HL-60 (cell line): ENCODE data around the gene ZNF302.

Experiments used
- DNase-seq, 2 experiments: peaks; one replicate each; pipeline ENCODE4 v3.0.0-alpha.2; 2010 to 2020; ENCODE audit warnings: low read depth in 1 of 2, low spot score in 1 of 2
- H3K27ac ChIP-seq: fragments of 250-450 bp; sonication (Bioruptor Pico); replicated peaks from 2 replicates; pipeline ENCODE4 v1.5.1; 2020; ENCODE audit warnings: mild to moderate bottlenecking, moderate library complexity
- H3K27me3 ChIP-seq: fragments of 250-450 bp; sonication (Bioruptor Pico); 2 replicates; pipeline ENCODE4 v1.5.1; 2021; ENCODE audit warnings: mild to moderate bottlenecking, moderate library complexity; ENCODE audit not compliant: insufficient read depth, poor library complexity, severe bottlenecking
- H3K4me3 ChIP-seq: replicated peaks from 2 replicates; pipeline ENCODE4 v1.5.1; 2011; ENCODE audit warnings: mild to moderate bottlenecking, control low read depth, low read length; ENCODE audit not compliant: insufficient read depth
- CTCF ChIP-seq: IDR thresholded peaks from one replicate; pipeline ENCODE4 v1.5.1; 2011; ENCODE audit warnings: low read length, control low read depth, inconsistent platforms; ENCODE audit not compliant: insufficient read depth
- GABPA ChIP-seq: IDR thresholded peaks from 2 replicates; pipeline ENCODE4 v1.6.1; 2012; ENCODE audit warnings: low read depth
- POLR2AphosphoS5 ChIP-seq: IDR thresholded peaks from 2 replicates; pipeline ENCODE4 v1.6.1; 2012; ENCODE audit warnings: low read depth
- SPI1 ChIP-seq: IDR thresholded peaks from 2 replicates; pipeline ENCODE4 v1.6.1; 2012; ENCODE audit warnings: low read depth, mild to moderate bottlenecking, borderline replicate concordance
- TF ChIP-seq, protein P1 (sequence below): IDR thresholded peaks from 2 replicates; pipeline ENCODE4 v1.6.1; 2012; ENCODE audit warnings: low read depth; ENCODE audit not compliant: insufficient replicate concordance

The ZNF302 gene

GRCh38 chr19:34725400-34725799, 47.9 kb downstream of the ZNF302 start:
- Histone ChIP-seq H3K27ac (no peak overlapping the region), H3K4me3 (no peak overlapping the region), H3K27me3 (no peaks in the 10 kb centered on the region)
- DNase-seq = no peak
- no peak for TF ChIP-seq GABPA
- no peak for TF ChIP-seq SPI1
- TF ChIP-seq, protein P1, sequence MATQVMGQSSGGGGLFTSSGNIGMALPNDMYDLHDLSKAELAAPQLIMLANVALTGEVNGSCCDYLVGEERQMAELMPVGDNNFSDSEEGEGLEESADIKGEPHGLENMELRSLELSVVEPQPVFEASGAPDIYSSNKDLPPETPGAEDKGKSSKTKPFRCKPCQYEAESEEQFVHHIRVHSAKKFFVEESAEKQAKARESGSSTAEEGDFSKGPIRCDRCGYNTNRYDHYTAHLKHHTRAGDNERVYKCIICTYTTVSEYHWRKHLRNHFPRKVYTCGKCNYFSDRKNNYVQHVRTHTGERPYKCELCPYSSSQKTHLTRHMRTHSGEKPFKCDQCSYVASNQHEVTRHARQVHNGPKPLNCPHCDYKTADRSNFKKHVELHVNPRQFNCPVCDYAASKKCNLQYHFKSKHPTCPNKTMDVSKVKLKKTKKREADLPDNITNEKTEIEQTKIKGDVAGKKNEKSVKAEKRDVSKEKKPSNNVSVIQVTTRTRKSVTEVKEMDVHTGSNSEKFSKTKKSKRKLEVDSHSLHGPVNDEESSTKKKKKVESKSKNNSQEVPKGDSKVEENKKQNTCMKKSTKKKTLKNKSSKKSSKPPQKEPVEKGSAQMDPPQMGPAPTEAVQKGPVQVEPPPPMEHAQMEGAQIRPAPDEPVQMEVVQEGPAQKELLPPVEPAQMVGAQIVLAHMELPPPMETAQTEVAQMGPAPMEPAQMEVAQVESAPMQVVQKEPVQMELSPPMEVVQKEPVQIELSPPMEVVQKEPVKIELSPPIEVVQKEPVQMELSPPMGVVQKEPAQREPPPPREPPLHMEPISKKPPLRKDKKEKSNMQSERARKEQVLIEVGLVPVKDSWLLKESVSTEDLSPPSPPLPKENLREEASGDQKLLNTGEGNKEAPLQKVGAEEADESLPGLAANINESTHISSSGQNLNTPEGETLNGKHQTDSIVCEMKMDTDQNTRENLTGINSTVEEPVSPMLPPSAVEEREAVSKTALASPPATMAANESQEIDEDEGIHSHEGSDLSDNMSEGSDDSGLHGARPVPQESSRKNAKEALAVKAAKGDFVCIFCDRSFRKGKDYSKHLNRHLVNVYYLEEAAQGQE = no peak
- no peak for TF ChIP-seq POLR2AphosphoS5
- TF ChIP-seq CTCF = no peak

- no peak for TF ChIP-seq CTCF
- no peak overlapping the region for H3K4me3 ChIP-seq
Measured at GRCh38 chr19:34731019-34731829, 53.7 kb downstream of the ZNF302 start.

GRCh38 chr19:34731964-34732363, 54.5 kb downstream of the ZNF302 start:
- TF ChIP-seq CTCF = no peak
- no peak overlapping the region for H3K27ac ChIP-seq
- H3K27me3 ChIP-seq = no peaks in the 10 kb centered on the region
- no peak overlapping the region for H3K4me3 ChIP-seq
- DNase-seq = no peak

More at GRCh38 chr19:34731019-34731829, 53.7 kb downstream of the ZNF302 start:
- H3K27ac ChIP-seq = no peak overlapping the region
- no peaks in the 10 kb centered on the region for H3K27me3 ChIP-seq
- no peak for DNase-seq

- H3K4me3 ChIP-seq = peak overlapping the region; percentile 64
- TF ChIP-seq POLR2AphosphoS5 (no peak), GABPA (no peak), CTCF (no peak), SPI1 (no peak)
- TF ChIP-seq, protein P1 = no peak
- no peaks in the 10 kb centered on the region for H3K27me3 ChIP-seq
- DNase-seq = no peak
- peak overlapping the region; percentile 96 for H3K27ac ChIP-seq
Measured at GRCh38 chr19:34732612-34733211, 55.2 kb downstream of the ZNF302 start.
